Measurements from ENCODE around the gene MED16.

MED16 gene

GRCh38 chr19:920051-920864 lies 27.3 kb upstream of the MED16 start:
- TF ChIP-seq, protein P1, sequence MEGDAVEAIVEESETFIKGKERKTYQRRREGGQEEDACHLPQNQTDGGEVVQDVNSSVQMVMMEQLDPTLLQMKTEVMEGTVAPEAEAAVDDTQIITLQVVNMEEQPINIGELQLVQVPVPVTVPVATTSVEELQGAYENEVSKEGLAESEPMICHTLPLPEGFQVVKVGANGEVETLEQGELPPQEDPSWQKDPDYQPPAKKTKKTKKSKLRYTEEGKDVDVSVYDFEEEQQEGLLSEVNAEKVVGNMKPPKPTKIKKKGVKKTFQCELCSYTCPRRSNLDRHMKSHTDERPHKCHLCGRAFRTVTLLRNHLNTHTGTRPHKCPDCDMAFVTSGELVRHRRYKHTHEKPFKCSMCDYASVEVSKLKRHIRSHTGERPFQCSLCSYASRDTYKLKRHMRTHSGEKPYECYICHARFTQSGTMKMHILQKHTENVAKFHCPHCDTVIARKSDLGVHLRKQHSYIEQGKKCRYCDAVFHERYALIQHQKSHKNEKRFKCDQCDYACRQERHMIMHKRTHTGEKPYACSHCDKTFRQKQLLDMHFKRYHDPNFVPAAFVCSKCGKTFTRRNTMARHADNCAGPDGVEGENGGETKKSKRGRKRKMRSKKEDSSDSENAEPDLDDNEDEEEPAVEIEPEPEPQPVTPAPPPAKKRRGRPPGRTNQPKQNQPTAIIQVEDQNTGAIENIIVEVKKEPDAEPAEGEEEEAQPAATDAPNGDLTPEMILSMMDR (IDR thresholded peaks at IDR 0.05; ENCODE audit: unreplicated experiment in 3 of 3): no peak
- H3K4me3 Mint-ChIP-seq: peak overlapping the region; percentile 38 to 51 (median 47)
- no peaks in the 10 kb centered on the region for H3K36me3 Mint-ChIP-seq (ENCODE audit: low read depth)
- peaks cover 10% of the 10 kb centered on the region for H3K4me1 Mint-ChIP-seq
- H3K9me3 Mint-ChIP-seq: no peaks in the 10 kb centered on the region
- peaks cover 52% of the 10 kb centered on the region for H3K27me3 Mint-ChIP-seq (ENCODE audit: low read depth)
- H3K27ac Mint-ChIP-seq: no peak overlapping the region

- peaks cover 3% of the 10 kb centered on the region for H3K36me3 Mint-ChIP-seq (ENCODE audit: low read depth)
- peaks cover 10% of the 10 kb centered on the region for H3K4me1 Mint-ChIP-seq
- TF ChIP-seq, protein P1 (IDR thresholded peaks at IDR 0.05; ENCODE audit: unreplicated experiment in 3 of 3): no peak
- no peak overlapping the region for H3K27ac Mint-ChIP-seq
- H3K4me3 Mint-ChIP-seq: peak overlapping the region in 2 of 3 experiments; percentile 19 to 38
- H3K9me3 Mint-ChIP-seq: no peaks in the 10 kb centered on the region
- H3K27me3 Mint-ChIP-seq (ENCODE audit: low read depth): peaks cover 59% of the 10 kb centered on the region
Observed at GRCh38 chr19:919199-920050, 26.4 kb upstream of the MED16 start.

GRCh38 chr19:918481-919198 lies 25.7 kb upstream of the MED16 start:
- H3K27ac Mint-ChIP-seq: no peak overlapping the region
- H3K4me3 Mint-ChIP-seq: peak overlapping the region in 1 of 3 experiments; percentile 38
- TF ChIP-seq, protein P1 (IDR thresholded peaks at IDR 0.05; ENCODE audit: unreplicated experiment in 3 of 3): no peak
- H3K4me1 Mint-ChIP-seq: peaks cover 10% of the 10 kb centered on the region
- no peaks in the 10 kb centered on the region for H3K9me3 Mint-ChIP-seq
- H3K27me3 Mint-ChIP-seq (ENCODE audit: low read depth): peaks cover 59% of the 10 kb centered on the region
- peaks cover 3% of the 10 kb centered on the region for H3K36me3 Mint-ChIP-seq (ENCODE audit: low read depth)

GRCh38 chr19:918152-918437 lies 25.1 kb upstream of the MED16 start:
- TF ChIP-seq, protein P1 (IDR thresholded peaks at IDR 0.05; ENCODE audit: unreplicated experiment in 3 of 3): no peak
- H3K36me3 Mint-ChIP-seq (ENCODE audit: low read depth): peaks cover 3% of the 10 kb centered on the region
- H3K9me3 Mint-ChIP-seq: no peaks in the 10 kb centered on the region
- peaks cover 55% of the 10 kb centered on the region for H3K27me3 Mint-ChIP-seq (ENCODE audit: low read depth)
- no peak overlapping the region for H3K27ac Mint-ChIP-seq
- H3K4me1 Mint-ChIP-seq: peaks cover 5% of the 10 kb centered on the region
- H3K4me3 Mint-ChIP-seq: peak overlapping the region in 2 of 3 experiments; percentile 63 to 69

DNA sequence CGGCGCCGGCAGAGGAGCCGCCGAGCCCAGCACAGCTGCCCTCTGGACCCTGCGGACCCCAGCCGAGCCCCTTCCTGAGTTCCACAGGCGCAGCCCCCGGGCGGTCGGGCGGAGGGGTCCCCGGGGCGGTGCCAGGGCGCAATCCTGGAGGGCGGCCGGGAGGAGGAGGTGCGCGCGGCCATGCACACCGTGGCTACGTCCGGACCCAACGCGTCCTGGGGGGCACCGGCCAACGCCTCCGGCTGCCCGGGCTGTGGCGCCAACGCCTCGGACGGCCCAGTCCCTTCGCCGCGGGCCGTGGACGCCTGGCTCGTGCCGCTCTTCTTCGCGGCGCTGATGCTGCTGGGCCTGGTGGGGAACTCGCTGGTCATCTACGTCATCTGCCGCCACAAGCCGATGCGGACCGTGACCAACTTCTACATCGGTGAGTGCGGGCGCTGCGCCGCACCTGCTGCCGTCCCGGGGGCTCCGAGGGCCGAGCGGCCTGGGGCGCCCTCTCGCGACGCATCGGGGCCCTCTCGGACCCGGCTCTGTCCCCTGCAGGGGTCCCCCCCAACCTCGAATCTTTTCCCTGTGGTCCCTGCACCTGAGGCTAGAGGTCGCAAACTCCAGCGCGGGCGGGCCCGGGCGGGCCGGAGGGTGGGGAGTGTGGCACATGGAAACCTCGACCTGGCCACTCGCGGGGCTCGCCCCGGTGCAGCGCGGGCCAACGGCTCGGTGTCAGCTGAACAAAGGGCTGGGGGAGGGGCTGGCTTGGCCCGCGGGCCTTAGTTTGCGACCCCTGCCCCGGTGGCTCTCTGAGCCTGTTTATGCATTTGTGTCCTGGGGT lies 24.6 kb upstream of the MED16 start, which contains the start of gene KISS1R:
TSS of gene KISS1R (plus strand) at position 11 of the 829 bp plus-strand sequence. CDS start at position 181, 170 bp downstream.
- TF ChIP-seq, protein P1 (IDR thresholded peaks at IDR 0.05; ENCODE audit: unreplicated experiment in 3 of 3): peak; percentile 45 to 62 (median 55)
- Mint-ChIP-seq H3K4me1 (peaks cover 5% of the 10 kb centered on the region), H3K27me3 (ENCODE audit: low read depth) (peaks cover 55% of the 10 kb centered on the region), H3K4me3 (peak within 1 kb of the TSS; percentile 48 to 69 (median 63)), H3K27ac (no peak within 1 kb of the TSS), H3K36me3 (ENCODE audit: low read depth) (peaks cover 3% of the 10 kb centered on the region), H3K9me3 (no peaks in the 10 kb centered on the region)
